Neural cell (in vitro differentiated cells): ENCODE measurements around the gene ELAPOR2. TPM values are rescaled to one million over a fixed set of nuclear protein-coding genes. Genes with fewer than 3 reads are reported as not detected.

Experiments
- H2AFZ ChIP-seq: fragments of 200-600, 300-800 bp; sonication (generic), shearing (Covaris generic); 2 replicates; pipeline ENCODE4 v1.6.0; 2014; ENCODE audit warnings: low read depth, mild to moderate bottlenecking, antibody characterized with exemption, low read length, moderate library complexity
- H3F3A ChIP-seq: fragments of 200-600 bp; shearing (Covaris generic); 2 replicates; pipeline ENCODE4 v1.6.1; 2016; ENCODE audit warnings: mild to moderate bottlenecking, moderate library complexity, mixed read lengths, antibody characterized with exemption, low read length; ENCODE audit not compliant: insufficient read depth, poor library complexity, severe bottlenecking
- H3K27ac ChIP-seq: fragments of 200-600, 300-800 bp; sonication (generic), shearing (Covaris generic); 2 replicates; pipeline ENCODE4 v1.5.1; 2014; ENCODE audit warnings: mild to moderate bottlenecking, low read length, moderate library complexity
- H3K27me3 ChIP-seq: fragments of 300-800, 200-600 bp; sonication (generic), shearing (Covaris generic); 2 replicates; pipeline ENCODE4 v1.6.0; 2014; ENCODE audit warnings: mild to moderate bottlenecking, low read depth, low read length, moderate library complexity; ENCODE audit not compliant: insufficient read depth
- H3K36me3 ChIP-seq: fragments of 300-800, 200-600 bp; sonication (generic), shearing (Covaris generic); 2 replicates; pipeline ENCODE4 v1.5.1; 2014; ENCODE audit warnings: mild to moderate bottlenecking, antibody characterized with exemption, low read length, moderate library complexity; ENCODE audit not compliant: insufficient read depth
- H3K4me2 ChIP-seq: fragments of 300-800, 200-600 bp; sonication (generic), shearing (Covaris generic); 2 replicates; pipeline ENCODE4 v1.6.0; 2014; ENCODE audit warnings: mild to moderate bottlenecking, low read length
- H3K4me3 ChIP-seq: fragments of 300-800, 200-600 bp; sonication (generic), shearing (Covaris generic); 2 replicates; pipeline ENCODE4 v1.5.1; 2014; ENCODE audit warnings: mild to moderate bottlenecking, low read length, moderate library complexity
- H3K79me2 ChIP-seq: fragments of 200-600 bp; shearing (Covaris generic); replicated peaks from 2 replicates; pipeline ENCODE4 v1.6.0; 2014; ENCODE audit warnings: mild to moderate bottlenecking, low read length, moderate library complexity; ENCODE audit not compliant: insufficient read depth
- H3K9ac ChIP-seq: fragments of 300-800, 200-600 bp; sonication (generic), shearing (Covaris generic); 2 replicates; pipeline ENCODE4 v1.6.1; 2016; ENCODE audit warnings: mild to moderate bottlenecking, low read length, mixed read lengths
- H3K9me2 ChIP-seq: fragments of 200-600 bp; shearing (Covaris generic); 2 replicates; pipeline ENCODE4 v1.6.1; 2016; ENCODE audit warnings: mild to moderate bottlenecking, low read length, mixed read lengths; ENCODE audit not compliant: insufficient read depth
- H3K9me3 ChIP-seq: fragments of 200-600, 300-800 bp; sonication (generic), shearing (Covaris generic); 2 replicates; pipeline ENCODE4 v1.6.1; 2016; ENCODE audit warnings: mild to moderate bottlenecking, mixed run types, low read length, moderate library complexity, mixed read lengths
- H4K20me1 ChIP-seq: fragments of 200-600 bp; shearing (Covaris generic); 2 replicates; pipeline ENCODE4 v1.6.1; 2016; ENCODE audit warnings: mild to moderate bottlenecking, mixed run types; ENCODE audit not compliant: insufficient read depth
- EP300 ChIP-seq: fragments of 450-650 bp; conservative IDR thresholded peaks from 2 replicates; pipeline ENCODE4 v1.6.1; 2014; ENCODE audit warnings: antibody characterized with exemption, mild to moderate bottlenecking, moderate library complexity; ENCODE audit not compliant: poor library complexity, severe bottlenecking
- EZH2 ChIP-seq: fragments of 200-600, 300-800 bp; shearing (Covaris generic), sonication (generic); IDR thresholded peaks from 2 replicates; pipeline ENCODE4 v1.6.1; 2014; ENCODE audit warnings: antibody characterized with exemption, low read length, borderline replicate concordance, mild to moderate bottlenecking; ENCODE audit not compliant: insufficient read depth, poor library complexity, severe bottlenecking
- MXI1 ChIP-seq: fragments of 450-650 bp; conservative IDR thresholded peaks from 2 replicates; pipeline ENCODE4 v1.6.1; 2014; ENCODE audit warnings: antibody characterized with exemption, mild to moderate bottlenecking; ENCODE audit not compliant: poor library complexity, severe bottlenecking
- POLR2AphosphoS5 ChIP-seq: IDR thresholded peaks from 2 replicates; pipeline ENCODE4 v1.6.1; 2012
- RAD21 ChIP-seq: fragments of 450-650 bp; conservative IDR thresholded peaks from 2 replicates; pipeline ENCODE4 v1.6.1; 2014; ENCODE audit warnings: antibody characterized with exemption, mild to moderate bottlenecking, moderate library complexity
- SMC3 ChIP-seq: fragments of 450-650 bp; conservative IDR thresholded peaks from 2 replicates; pipeline ENCODE4 v1.6.1; 2014; ENCODE audit warnings: antibody characterized with exemption, mild to moderate bottlenecking, moderate library complexity; ENCODE audit not compliant: poor library complexity
- TAF1 ChIP-seq: IDR thresholded peaks from 2 replicates; pipeline ENCODE4 v1.6.1; 2012; ENCODE audit warnings: low read depth
- polyA plus RNA-seq: library from polyadenylated mRNA; depleted of rRNA; stranded (reverse); fragments of >200 nt; gene quantifications from 2 replicates; pipeline ENCODE4 v1.2.3, GENCODE V29; 2014
- TF ChIP-seq, protein P1 (sequence below): fragments of 450-650 bp; IDR thresholded peaks from 2 replicates; pipeline ENCODE4 v1.5.1; 2014; ENCODE audit warnings: antibody characterized with exemption, mild to moderate bottlenecking, moderate library complexity; ENCODE audit not compliant: poor library complexity, severe bottlenecking
- TF ChIP-seq, protein P2 (sequence below): IDR thresholded peaks from 2 replicates; pipeline ENCODE4 v1.6.1; 2012; ENCODE audit warnings: borderline replicate concordance

The ELAPOR2 gene
- polyA plus RNA-seq, 1 donor from 2014 or later = 21.9 TPM

DNA sequence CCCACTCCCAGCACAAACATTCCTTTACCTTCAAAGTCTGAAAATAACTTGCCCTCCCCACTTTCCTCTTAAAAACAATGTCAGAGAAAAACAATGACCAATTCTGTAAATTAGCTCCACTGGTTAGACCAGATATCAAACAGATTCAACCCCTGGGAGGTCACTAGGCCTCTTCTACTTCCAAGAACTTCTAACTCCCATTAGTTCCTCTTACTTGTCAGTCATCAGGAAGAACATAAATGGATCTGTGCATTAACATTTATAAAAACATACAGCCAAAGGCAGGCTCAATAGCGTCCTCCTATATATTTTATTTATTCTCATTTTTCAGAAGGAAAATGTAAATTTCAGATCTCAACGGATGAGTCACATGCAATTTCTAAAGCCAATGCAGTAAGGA is 2.2 kb downstream of the ELAPOR2 start:
- no peak overlapping the region for H3K9ac ChIP-seq
- H2AFZ ChIP-seq = no peak overlapping the region
- TF ChIP-seq EZH2 = no peak
- TF ChIP-seq TAF1 = no peak
- no peak for TF ChIP-seq MXI1
- TF ChIP-seq, protein P1, sequence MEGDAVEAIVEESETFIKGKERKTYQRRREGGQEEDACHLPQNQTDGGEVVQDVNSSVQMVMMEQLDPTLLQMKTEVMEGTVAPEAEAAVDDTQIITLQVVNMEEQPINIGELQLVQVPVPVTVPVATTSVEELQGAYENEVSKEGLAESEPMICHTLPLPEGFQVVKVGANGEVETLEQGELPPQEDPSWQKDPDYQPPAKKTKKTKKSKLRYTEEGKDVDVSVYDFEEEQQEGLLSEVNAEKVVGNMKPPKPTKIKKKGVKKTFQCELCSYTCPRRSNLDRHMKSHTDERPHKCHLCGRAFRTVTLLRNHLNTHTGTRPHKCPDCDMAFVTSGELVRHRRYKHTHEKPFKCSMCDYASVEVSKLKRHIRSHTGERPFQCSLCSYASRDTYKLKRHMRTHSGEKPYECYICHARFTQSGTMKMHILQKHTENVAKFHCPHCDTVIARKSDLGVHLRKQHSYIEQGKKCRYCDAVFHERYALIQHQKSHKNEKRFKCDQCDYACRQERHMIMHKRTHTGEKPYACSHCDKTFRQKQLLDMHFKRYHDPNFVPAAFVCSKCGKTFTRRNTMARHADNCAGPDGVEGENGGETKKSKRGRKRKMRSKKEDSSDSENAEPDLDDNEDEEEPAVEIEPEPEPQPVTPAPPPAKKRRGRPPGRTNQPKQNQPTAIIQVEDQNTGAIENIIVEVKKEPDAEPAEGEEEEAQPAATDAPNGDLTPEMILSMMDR = no peak
- TF ChIP-seq, protein P2, sequence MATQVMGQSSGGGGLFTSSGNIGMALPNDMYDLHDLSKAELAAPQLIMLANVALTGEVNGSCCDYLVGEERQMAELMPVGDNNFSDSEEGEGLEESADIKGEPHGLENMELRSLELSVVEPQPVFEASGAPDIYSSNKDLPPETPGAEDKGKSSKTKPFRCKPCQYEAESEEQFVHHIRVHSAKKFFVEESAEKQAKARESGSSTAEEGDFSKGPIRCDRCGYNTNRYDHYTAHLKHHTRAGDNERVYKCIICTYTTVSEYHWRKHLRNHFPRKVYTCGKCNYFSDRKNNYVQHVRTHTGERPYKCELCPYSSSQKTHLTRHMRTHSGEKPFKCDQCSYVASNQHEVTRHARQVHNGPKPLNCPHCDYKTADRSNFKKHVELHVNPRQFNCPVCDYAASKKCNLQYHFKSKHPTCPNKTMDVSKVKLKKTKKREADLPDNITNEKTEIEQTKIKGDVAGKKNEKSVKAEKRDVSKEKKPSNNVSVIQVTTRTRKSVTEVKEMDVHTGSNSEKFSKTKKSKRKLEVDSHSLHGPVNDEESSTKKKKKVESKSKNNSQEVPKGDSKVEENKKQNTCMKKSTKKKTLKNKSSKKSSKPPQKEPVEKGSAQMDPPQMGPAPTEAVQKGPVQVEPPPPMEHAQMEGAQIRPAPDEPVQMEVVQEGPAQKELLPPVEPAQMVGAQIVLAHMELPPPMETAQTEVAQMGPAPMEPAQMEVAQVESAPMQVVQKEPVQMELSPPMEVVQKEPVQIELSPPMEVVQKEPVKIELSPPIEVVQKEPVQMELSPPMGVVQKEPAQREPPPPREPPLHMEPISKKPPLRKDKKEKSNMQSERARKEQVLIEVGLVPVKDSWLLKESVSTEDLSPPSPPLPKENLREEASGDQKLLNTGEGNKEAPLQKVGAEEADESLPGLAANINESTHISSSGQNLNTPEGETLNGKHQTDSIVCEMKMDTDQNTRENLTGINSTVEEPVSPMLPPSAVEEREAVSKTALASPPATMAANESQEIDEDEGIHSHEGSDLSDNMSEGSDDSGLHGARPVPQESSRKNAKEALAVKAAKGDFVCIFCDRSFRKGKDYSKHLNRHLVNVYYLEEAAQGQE = no peak
- no peak for TF ChIP-seq RAD21
- TF ChIP-seq EP300 = no peak
- TF ChIP-seq SMC3 = no peak
- TF ChIP-seq POLR2AphosphoS5 = no peak
- H3K36me3 ChIP-seq = no peaks in the 10 kb centered on the region
- H3K4me2 ChIP-seq = no peak overlapping the region
- no peaks in the 10 kb centered on the region for H3K9me3 ChIP-seq
- H3K27me3 ChIP-seq = no peaks in the 10 kb centered on the region
- H4K20me1 ChIP-seq = no peaks in the 10 kb centered on the region
- no peak overlapping the region for H3K27ac ChIP-seq
- no peaks in the 10 kb centered on the region for H3K9me2 ChIP-seq
- H3K79me2 ChIP-seq = no peaks in the 10 kb centered on the region
- peak overlapping the region; percentile 72 for H3K4me3 ChIP-seq
- no peaks in the 10 kb centered on the region for H3F3A ChIP-seq

DNA sequence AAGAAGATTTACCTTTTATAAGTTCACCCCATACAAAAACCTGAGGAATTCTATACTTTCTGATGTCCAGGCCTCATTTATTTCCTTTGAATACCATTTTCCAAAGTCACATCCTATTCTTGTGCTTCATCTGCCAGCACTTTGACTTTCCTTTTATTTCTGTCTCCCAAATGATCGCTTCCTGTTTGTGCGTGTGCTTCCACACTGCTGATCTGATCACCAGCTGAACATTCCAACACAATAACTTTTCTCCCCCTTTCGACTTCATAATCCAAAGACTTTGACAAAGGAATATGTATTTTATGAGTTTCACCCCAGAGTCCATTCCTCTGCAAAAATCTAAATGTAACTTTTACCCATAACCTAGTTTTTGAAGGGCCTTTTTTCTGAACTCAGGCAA is 3.1 kb downstream of the ELAPOR2 start:
- H3K36me3 ChIP-seq = no peaks in the 10 kb centered on the region
- no peaks in the 10 kb centered on the region for H3K9me2 ChIP-seq
- H3K4me3 ChIP-seq = no peak overlapping the region
- no peak overlapping the region for H3K27ac ChIP-seq
- H3K9me3 ChIP-seq = no peaks in the 10 kb centered on the region
- H2AFZ ChIP-seq = no peak overlapping the region
- H3K27me3 ChIP-seq = no peaks in the 10 kb centered on the region
- no peaks in the 10 kb centered on the region for H3K79me2 ChIP-seq
- H3K9ac ChIP-seq = no peak overlapping the region
- H4K20me1 ChIP-seq = no peaks in the 10 kb centered on the region
- TF ChIP-seq EZH2 (no peak), TAF1 (no peak)
- no peaks in the 10 kb centered on the region for H3F3A ChIP-seq
- no peak overlapping the region for H3K4me2 ChIP-seq

DNA sequence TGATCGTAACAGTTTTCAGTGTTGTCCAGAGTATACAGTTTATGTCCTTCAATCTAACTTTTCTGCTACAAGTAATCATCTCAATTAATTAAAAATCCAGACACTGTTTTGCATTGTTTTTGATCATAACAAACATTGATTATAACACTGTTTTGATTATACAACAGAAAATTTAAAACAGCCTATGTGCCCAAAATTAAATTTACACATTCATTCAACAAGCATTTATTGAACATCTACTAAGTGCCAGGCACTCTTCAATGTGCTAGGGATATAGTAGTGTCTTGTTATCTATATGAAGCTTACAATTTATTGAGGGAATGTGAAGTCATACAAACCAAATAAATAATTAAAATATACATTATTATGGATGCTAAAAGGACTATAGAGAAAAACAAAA is 10.6 kb downstream of the ELAPOR2 start:
- Histone ChIP-seq H3K36me3 (no peaks in the 10 kb centered on the region), H3F3A (no peaks in the 10 kb centered on the region), H2AFZ (no peak overlapping the region), H3K4me3 (no peak overlapping the region), H3K4me2 (no peak overlapping the region), H3K9me3 (no peaks in the 10 kb centered on the region), H3K27ac (no peak overlapping the region), H3K9me2 (no peaks in the 10 kb centered on the region), H3K79me2 (no peaks in the 10 kb centered on the region), H3K9ac (no peak overlapping the region), H3K27me3 (no peaks in the 10 kb centered on the region), H4K20me1 (no peaks in the 10 kb centered on the region)
- TF ChIP-seq EZH2 (no peak), TAF1 (no peak), EP300 (no peak), RAD21 (no peak), SMC3 (no peak), MXI1 (no peak), POLR2AphosphoS5 (no peak)
- TF ChIP-seq, protein P1 = no peak
- TF ChIP-seq, protein P2 = no peak
